Upper lobe of left lung (tissue), 4 donors: Measurements from ENCODE around the gene HMGXB3.

Experiments used
- EP300 ChIP-seq, 4 donors: sonication (generic); formaldehyde crosslinking; IDR thresholded peaks; one replicate each; pipeline ENCODE4 v1.5.1; 2017; ENCODE audit warnings: antibody characterized with exemption in 4 of 4, control low read depth in 2 of 4
- POLR2AphosphoS5 ChIP-seq, 2 donors: sonication (generic); formaldehyde crosslinking; IDR thresholded peaks; one replicate each; pipeline ENCODE4 v1.5.1; 2017; ENCODE audit warnings: antibody characterized with exemption in 2 of 2
- TF ChIP-seq, protein P1 (sequence below), 6 experiments: fragments of 450-650 bp in 4 of 6; fragments of 200-600 bp in 2 of 6; sonication (generic) in 2 of 6; IDR thresholded peaks; one replicate each; pipeline ENCODE4 v1.5.1; 2016 to 2019; ENCODE audit warnings: antibody characterized with exemption in 6 of 6

DNA sequence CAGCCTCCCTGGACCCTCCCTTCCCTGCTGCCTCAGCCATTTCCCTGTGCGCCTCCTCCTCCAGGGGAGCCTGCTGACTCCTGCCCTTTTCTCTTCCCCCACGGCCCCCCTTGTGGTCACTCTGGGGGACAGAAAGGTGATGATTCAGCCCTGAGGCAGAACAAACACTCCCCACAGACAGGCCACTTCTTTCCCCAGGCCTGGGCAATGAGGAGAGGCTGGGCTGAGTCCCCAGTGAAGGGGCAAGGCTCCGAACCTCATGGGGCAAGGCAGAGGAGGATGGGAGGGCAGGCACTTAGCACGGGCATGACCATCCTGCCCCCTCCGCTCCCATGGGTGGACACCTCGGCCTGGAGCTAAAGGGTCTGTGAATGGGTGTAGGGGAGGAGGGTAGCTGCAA lies 64.8 kb downstream of the HMGXB3 start:
- TF ChIP-seq, protein P1, sequence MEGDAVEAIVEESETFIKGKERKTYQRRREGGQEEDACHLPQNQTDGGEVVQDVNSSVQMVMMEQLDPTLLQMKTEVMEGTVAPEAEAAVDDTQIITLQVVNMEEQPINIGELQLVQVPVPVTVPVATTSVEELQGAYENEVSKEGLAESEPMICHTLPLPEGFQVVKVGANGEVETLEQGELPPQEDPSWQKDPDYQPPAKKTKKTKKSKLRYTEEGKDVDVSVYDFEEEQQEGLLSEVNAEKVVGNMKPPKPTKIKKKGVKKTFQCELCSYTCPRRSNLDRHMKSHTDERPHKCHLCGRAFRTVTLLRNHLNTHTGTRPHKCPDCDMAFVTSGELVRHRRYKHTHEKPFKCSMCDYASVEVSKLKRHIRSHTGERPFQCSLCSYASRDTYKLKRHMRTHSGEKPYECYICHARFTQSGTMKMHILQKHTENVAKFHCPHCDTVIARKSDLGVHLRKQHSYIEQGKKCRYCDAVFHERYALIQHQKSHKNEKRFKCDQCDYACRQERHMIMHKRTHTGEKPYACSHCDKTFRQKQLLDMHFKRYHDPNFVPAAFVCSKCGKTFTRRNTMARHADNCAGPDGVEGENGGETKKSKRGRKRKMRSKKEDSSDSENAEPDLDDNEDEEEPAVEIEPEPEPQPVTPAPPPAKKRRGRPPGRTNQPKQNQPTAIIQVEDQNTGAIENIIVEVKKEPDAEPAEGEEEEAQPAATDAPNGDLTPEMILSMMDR (IDR thresholded peaks at IDR 0.05): no peak
- no peak for TF ChIP-seq POLR2AphosphoS5 (IDR thresholded peaks at IDR 0.05)
- no peak for TF ChIP-seq EP300 (IDR thresholded peaks at IDR 0.05)
